Activated CD4-positive, CD25-positive, alpha-beta regulatory T cell treated with anti-CD3 and anti-CD28 coated beads, Interleukin-2, amount 50 U/mL, for 16 hours (primary cell): Measurements from ENCODE around the gene SMYD3.

Source experiments
- DNase-seq: peaks from one replicate; pipeline ENCODE4 v3.0.0-alpha.2; 2020; ENCODE audit warnings: low read depth, low spot score

SMYD3 gene

GRCh38 chr1:246506674-246507481, at the start of gene SMYD3:
TSS of gene SMYD3 (minus strand) at chr1:246507279.
- DNase-seq = peak; percentile 45

- DNase-seq = no peak
Observed at GRCh38 chr1:246554201-246554600, 47.1 kb upstream of the SMYD3 start.

- DNase-seq = no peak
Observed at GRCh38 chr1:246552110-246552509, 45.0 kb upstream of the SMYD3 start.

- no peak for DNase-seq
Observed at GRCh38 chr1:246550402-246550801, 43.3 kb upstream of the SMYD3 start.

DNA sequence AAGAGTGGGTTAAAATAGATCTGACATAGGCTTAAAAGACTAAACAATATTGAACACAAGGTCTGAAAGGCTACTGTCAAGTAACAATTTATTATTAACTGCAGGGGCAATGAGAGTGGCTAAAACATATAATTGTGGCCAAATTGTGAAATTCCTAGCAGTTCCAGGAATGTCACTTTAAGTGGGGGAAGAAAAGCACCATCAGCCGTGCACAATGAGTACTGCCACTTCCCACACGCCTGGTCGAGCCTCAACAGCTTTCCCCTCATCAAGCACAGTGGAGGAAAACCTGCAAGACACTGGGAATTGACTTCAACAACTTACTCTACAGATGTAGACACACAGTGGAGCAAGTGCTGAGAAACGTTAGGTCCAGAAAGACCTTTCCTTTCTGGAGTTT, 42.6 kb upstream of the SMYD3 start:
- DNase-seq = no peak

GRCh38 chr1:246544001-246544400, 36.9 kb upstream of the SMYD3 start:
- DNase-seq = no peak

- no peak for DNase-seq
Observed at GRCh38 chr1:246540738-246541491, 33.8 kb upstream of the SMYD3 start.

DNA sequence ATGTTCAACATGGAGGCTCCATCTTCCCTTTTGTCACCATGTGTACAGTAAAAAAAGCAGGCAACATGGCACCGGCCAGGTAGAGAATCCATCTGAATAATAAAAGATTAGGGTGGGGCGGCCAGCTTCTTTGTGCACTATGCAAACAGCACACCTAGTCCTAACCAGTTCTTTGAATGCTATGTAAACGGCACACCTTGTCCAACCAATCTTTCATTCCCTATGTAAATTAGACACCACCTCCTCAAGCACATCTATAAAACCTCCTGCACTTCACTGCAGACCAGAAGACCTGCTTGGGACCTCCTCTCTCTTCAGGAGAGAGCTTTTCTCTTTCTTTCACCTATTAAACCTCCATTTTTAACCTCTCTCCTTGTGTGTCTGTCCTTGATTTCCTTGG, 30.8 kb upstream of the SMYD3 start:
- no peak for DNase-seq

DNA sequence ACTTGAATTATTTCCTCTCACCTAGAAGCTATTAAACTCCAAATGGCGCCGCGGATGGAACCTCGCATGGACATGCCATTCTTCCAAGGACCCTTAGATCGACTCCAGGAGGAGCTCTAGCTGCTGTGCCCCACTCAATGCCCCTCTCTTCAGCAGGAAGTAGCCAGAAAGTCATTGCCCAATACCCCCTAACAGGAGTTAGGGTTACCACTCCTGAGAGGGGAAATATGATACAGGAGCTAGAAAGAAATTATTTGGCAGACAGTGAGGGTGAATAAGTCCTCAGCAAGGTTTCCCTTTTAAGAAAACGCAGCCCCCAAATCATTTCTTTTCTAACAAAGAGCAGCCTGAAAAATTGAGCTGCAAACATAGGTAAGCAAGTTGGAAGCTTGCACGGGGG, 30.4 kb upstream of the SMYD3 start:
- no peak for DNase-seq

GRCh38 chr1:246534114-246534513, 27.0 kb upstream of the SMYD3 start:
- DNase-seq = no peak

DNA sequence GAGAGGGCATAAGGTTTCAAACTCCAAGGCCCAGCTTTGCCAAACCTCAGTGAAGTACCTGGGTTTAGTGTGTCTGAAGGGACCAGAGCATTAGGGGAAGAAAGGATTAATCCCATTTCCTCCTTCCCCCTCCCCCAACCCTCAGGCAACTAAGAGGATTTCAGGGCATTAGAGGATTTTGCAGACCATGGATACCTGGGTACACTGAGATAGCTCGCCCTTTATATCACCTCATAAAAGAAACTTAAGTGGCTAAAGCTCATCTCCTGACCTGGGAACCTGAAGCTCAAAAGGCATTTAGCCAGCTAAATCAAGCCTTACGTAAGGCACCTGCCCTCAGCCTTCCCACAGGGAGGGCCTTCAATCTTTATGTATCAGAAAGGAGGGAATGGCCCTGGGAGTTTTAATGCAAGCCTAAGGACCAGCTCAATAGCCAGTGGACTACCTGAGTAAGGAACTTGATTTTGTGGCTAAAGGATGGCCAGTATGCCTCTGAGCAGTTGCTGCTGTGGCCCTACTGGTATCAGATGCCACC, 26.4 kb upstream of the SMYD3 start:
- DNase-seq = no peak

- DNase-seq = no peak
Observed at GRCh38 chr1:246532519-246532918, 25.4 kb upstream of the SMYD3 start.

- DNase-seq = no peak
Observed at GRCh38 chr1:246530482-246530881, 23.4 kb upstream of the SMYD3 start.

- DNase-seq = no peak
Observed at GRCh38 chr1:246528933-246529731, 22.1 kb upstream of the SMYD3 start.

- no peak for DNase-seq
Observed at GRCh38 chr1:246527402-246528088, 20.5 kb upstream of the SMYD3 start.

DNA sequence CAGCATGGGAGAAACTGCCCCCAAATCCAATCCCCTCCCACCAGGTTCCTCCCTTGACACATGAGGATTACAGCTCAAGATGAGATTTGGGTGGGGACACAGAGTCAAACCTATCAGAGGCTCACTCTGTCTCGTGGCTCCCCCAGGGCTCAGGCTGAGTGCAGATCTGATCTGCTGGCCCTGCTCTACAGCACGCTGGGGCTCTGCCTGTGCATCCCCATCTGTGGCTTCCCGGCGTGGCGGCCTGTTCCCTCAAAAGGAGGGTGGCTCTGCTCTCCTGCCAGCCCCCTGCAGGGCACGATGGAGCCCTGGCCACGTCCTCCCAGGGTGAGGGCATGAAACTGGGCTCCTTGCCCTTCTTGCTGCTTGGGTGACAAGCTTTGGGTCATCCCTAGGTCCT, 19.8 kb upstream of the SMYD3 start:
- no peak for DNase-seq

GRCh38 chr1:246526380-246526779, 19.3 kb upstream of the SMYD3 start:
- no peak for DNase-seq

DNA sequence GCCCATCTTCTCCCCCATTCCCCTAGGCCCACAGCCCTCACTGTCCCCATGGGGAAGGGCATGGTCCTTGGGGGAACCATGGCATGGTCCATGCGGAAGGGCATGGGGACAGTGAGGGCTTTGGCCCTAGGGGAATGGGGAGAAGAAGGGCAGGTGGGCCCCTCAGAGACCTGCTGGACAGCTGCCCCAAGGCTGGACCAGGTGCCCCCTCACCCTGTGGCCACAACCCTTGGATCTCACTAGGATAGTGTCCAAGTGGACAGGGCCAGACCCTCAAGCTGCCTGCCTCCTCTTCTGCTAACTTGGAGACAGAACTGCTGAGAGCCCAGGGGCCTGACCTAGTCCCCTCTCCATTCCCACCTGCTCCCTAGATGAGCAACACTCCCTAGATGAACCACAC, 12.4 kb upstream of the SMYD3 start:
- DNase-seq = no peak

DNA sequence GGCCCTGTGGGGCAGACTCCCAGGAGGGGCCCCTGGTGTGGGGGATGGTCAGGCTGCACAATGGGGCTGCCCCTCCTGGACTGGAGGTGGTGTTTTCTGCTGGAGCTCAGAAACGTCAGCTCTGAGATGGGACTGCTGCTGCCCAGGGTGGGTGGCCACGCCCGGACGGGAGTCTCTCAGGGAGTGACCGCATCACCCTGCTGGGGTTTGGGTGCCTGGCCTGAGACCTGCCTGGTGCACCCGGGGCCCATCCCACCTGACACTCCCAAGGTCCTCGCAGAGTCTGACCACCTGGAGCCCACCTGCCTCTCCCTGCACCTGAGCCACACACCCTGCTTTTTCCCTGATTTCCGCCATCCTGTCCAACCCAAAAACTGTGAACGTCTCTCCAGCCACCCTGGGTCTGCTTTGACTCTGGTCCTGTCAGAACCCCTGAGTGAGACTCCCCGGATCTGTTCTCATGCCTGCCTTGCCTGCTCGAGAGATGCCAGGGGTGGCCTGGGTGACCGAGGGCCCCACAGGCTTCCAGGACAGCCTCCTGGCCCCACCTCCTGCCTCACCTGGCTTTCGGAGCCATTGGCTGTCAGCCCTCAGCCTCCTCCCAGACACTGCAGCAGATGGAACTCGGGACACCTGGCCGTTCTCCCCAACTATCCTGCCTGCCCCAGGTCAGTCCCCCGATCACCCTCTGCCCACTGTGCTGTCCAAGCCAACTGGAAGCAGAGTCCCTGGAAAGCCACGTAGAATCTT, 11.6 kb upstream of the SMYD3 start:
- DNase-seq = no peak

DNA sequence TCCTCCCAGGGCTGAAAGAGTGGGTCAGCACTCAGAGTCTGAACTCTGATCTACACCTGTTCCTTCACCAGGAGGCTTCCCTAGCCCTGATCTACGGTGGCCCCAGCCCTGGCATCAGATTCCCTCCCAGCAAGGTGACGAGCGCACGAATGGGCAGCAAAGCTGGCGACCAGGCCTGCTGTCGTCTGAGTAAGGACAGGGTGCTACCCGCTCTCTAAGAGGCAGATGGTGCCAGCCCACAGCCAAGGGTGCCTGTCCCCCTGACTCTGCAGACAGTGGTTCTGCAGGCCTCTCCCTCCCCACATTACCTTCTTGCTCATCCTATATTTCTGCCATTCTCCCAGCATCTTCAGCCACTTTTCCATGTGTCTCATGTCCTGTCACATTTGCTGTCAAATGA, 10.3 kb upstream of the SMYD3 start:
- no peak for DNase-seq

- DNase-seq = no peak
Observed at GRCh38 chr1:246516126-246516525, 9.0 kb upstream of the SMYD3 start.
